NAMALWA (cell line): Measurements from ENCODE around the gene REPIN1.
A peak's percentile ranks its signal among the peaks of the same experiment; 100 is the strongest.
"Not testable (repeated sequence)": the region's sequence is repeated elsewhere in the genome, so short reads cannot be mapped to it uniquely, and the experiment has no call there.

Experiments
- DNase-seq: peaks from one replicate; pipeline ENCODE4 v3.0.0-alpha.2; 2015; ENCODE audit warnings: low spot score

REPIN1 gene

DNA sequence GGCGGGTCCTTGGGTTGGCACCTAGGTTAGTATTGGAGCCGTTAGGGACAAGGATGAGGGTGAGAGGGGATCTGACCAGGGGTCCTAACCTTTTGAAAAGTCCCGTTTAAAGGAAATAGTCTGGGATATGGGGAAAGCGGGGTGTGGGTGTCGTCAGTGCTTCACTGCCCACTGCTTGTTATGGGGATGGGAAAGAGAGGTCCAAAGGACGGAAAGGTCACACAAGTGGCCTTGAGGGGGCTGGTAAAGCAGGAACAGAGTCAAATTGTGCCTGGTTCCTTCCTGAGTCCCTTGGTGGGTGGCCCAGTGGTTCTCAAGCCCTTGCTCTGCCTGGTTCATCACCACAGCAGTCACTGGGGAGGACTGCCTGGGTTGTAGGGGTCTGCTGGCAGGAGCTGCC lies 7.9 kb downstream of the REPIN1 start:
- no peak for DNase-seq

DNA sequence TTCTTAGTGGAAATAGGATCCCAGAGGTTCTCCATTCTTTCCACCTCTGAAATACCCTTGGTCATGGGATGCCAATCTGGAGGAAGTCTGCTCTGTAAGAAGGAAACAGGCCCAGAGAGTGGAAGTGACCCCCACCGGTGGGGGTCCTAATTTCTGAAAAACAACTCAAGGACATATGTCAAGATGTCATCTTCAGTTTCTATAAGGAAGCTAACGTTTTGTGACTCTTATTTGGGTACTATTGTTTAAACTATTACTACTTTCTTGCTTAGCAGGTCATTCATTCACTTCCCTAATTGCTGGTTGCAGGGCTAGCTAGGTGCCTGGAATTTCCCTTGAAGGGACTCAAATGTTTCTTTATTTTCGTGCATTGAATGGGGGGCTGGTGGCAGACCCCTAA lies 8.6 kb downstream of the REPIN1 start:
- DNase-seq, result peak; percentile 62

DNA sequence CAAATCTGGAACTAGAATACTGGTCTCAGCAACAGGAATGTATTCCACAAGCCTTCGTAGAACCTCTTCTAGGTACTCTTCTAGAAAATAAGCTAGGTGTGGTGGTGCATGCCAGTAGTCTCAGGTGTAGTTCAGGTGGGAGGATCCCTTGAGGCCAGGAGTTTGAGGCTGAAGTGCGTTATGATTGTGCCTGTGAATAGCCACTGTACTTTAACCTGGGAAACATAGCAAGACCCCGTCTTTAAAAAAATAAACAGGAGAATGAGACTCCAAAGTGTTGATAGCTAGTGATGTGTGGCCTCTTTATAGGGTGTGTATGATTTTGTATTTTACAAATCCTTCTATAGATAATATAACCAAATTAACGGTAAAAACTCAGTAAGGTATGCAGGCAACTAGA lies 9.0 kb downstream of the REPIN1 start:
- no peak for DNase-seq

DNA sequence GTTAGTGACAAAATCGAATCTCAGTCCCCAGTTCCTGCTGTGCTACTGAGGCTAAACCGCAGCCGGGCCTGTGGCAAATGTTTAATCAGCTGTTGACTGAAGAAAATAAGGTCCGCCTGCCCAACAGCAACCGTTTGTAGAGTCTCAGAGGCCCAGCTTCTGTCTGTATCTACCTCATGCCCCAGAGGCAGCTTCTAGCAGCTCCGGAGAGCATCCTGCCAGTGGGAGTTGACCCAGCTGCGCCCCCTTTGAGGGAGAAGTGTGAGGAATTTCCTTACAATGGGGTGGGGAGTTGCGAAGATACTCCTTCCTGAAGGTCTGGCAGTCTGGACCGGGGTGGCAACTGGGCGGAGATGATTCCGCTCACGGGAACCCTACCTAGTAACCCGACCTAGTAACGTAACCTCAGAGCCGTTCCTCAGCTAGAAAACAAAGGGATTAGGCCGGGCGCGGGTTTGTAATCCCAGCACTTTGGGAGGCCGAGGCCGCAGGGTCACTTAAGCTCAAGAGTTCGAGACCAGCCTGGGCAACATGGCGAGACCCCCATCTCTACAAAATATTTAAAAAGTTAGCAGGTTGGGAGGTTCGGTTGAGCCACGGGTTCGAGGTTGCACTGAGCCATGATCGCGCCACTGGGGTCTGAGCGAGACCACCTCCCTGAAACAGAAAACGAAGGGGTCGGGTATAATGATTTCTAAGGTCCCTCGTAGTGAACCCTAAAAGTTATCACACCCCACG lies 9.7 kb downstream of the REPIN1 start:
- peak; percentile 89 for DNase-seq

DNA sequence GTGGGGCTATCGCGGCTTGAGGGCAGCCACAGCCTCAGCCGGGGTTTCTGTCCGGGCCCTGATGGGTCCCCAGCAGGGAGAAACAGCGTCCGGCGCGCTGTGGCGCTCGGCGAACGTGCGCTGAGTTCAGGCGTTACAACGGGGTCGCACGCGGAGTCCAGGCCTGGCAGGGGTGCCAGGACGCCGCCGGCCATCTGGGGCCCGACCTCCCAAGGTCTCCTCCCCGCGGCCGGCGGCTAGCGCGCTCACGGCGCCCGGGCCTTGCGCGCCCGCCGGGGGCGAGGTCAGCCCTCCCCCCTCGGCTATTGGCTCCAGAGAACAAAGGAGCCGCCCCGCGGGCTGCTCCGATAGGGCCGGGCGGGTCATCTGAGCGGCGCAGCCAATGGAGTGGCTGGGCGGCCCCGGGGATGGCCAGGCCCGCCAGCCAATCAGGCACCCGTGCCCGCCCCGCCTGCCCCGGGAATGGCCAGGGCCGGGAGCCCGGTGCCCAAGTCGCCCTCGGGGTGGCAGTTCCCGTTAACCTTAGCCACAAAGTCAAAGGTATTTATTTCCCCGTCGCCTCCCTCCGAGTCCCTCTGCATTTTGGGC lies 10.3 kb downstream of the REPIN1 start, which contains the start of gene ZNF775:
Gene ZNF775 (plus strand): TSS at position 478 of the 588 bp plus-strand sequence. CDS start 9,141 bp downstream, outside the sequence.
- peak; percentile 97 for DNase-seq

DNA sequence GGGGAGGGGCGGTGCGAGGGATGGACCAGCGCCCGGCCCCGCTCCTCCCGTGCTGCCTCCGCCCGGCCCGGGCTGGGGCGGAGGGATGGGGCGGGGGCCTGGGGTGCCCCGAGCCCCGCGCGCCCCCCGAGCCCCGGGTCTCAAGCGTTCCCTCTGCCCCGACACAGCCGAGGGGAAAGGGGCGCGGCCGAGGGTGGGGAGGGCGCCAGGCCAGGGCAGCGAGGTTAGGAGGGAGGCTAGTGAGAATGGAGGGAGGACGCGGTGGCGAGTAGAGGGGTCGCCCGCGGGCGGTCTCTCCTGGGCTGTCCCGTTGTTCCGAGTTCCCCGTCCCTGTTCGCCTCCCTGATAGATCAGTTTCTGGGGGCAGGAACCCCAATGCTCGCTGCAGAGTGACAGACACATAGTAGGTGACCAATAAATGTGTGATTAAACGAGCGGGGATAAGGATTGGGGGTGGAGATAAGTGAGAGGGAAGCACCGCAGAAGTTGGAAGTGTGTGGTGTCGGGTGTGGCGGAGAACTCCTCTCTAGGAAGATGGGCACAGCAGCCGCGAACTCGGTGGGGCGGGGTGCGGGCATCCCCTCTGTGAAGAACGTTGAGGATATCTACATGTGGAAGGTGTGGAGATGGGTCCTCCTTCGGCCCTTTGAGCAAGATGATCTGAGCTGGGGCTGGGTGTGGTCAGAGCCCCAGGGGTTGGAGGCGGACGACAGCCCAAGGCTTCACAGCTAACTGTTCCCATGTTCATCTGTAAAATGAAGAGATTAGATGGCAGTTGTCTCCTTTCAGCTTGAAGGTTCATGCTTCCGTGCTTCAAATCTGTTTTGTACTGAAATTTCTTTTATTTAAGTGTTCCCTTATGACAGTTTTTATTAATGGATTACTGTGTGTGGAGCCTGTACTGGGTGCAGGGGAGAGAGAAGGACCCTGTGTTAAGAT lies 11.1 kb downstream of the REPIN1 start:
- DNase-seq, result peak; percentile 58

DNA sequence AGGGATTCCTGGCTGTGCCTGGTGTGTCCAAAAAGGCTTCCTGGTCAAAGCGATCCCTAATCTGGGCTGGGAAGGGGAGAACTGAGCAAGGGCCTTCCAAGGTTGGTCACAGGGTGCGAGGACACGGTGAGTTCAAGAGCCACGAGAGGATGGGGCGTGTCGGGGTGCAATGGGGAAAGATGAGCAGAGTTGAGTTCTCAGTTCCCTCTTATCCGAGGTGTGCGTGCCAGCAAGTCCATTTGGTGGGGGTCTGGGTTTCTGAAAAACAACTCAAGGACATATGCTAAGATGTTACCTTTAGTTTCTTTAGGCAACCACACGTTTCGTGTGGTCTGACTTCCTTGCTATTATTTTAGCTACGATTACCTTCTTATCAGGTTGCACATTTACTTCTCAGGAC lies 11.8 kb downstream of the REPIN1 start:
- DNase-seq, result no peak

DNA sequence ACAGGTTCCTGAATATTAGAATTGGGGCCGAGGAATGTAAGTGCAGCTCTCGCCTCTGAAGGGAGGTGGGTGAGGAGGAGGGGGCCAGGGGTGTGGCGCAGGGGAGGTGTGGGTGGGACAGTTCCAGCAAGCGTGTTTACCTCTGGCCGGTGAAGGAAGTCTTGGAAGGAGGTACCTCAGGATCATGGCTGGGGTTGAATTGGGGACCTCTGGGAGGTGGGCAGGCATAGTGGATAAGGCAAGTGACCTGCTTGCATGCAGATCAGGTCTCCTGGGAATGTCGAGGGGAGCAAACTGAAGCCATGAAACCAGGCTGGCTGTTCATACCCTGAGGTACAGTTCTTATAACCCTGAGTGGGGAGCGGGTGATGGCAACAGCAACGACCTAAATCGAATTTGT lies 12.5 kb downstream of the REPIN1 start:
- no peak for DNase-seq

DNA sequence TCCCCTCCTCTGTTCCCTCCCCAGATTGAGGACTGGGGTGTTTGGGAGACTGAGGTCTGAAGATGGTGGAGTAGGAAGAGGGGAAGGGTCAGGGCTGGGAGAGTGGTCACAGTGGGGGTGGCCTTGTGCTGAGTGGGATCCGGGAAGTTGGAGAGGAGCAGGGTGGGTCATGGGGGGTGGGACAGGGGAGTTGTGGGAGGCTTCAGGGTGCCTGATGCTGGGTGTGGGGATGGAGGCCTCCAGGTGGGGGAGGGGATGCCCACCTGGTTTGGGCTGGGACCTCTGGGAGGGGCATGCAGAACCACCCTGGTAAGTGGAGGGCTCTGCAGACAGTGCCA lies 13.1 kb downstream of the REPIN1 start:
- DNase-seq, result no peak

DNA sequence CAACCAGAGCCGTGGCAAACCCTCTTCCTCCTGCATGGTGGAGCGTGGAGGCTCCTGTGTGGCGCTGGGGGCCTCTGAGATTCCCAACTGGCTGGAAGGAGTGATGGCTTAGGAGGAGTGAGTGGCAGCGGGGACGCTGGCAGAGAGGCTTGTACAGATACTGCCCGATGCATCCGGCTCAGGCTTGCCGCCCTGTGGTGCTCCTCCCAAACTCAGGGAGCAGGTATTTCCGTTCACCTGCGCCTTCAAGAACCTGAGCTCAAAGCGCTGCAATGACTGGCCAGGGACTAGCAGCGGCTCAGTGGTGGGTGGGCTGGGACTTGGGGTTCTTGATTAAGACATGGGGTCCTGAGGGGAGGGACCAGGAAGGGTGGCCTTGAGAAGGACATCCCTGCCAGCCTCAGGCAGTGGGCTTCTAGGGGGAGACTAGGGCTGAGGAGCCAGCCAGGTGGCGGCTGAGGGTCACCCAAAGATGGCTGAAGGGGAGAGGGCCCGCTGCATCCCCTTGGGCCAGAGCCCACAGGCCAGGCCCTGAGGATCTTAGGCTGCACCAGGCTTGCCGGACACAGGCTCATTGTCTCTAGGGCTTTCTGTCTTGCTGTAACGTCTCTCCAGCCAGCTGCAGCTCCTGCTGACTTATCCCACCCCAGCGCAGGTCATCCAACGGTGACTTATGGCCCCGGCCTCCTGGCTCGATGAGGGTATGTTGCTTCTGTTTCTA lies 13.7 kb downstream of the REPIN1 start:
- no peak for DNase-seq

DNA sequence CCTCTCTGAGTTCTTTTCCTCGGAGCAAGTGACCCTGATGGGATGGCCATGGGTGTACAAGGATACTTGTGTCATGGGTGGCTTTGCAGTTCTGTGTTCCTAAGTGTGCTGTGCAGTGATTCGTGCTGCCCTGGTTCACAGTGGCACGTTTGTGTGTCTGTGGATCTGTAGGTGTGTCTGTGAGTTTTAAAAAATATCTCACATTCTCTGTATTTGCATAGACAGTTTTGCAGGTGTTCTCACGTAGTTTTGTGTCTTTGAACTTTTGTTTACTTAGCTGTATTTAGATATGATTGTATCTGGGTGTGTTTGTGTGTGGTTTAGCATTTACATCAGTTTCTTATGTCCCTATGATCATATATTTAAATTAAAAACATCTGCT lies 14.2 kb downstream of the REPIN1 start:
- peak; percentile 63 for DNase-seq

DNA sequence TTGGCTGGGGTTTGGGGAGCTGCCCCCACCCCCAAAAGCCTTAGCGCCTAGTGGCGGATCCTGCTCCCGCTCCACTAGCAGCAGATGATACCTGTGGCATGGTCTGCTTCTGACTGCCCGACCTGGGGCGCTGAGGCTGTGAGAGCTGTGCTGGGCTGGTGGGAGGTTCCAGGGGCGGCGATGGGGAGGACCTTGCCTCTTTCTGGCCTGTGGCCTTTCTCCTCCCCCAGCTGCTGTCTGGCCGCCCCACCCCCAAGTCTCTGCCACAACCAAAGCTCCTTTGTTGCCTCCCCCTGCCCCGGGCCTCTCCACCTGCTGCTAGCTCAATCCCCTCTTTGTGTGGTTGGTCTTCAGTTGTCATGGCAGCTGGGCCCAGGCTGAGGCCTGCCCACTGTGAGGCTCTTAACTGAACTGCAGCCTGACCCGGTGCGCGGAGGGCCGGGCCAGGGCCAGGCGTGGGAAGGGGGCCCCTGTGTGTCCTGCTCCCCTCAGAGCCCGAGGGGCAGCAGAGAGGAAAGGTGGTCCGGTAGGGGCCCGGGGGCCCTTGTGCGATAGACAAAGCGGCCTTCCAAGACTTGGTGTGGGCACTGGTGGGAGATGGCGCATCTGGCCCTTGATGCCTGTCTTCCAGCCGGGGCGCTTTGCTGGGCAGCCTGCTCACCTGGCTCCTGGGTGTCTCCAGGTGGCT lies 15.2 kb downstream of the REPIN1 start:
- DNase-seq, result peak; percentile 69

DNA sequence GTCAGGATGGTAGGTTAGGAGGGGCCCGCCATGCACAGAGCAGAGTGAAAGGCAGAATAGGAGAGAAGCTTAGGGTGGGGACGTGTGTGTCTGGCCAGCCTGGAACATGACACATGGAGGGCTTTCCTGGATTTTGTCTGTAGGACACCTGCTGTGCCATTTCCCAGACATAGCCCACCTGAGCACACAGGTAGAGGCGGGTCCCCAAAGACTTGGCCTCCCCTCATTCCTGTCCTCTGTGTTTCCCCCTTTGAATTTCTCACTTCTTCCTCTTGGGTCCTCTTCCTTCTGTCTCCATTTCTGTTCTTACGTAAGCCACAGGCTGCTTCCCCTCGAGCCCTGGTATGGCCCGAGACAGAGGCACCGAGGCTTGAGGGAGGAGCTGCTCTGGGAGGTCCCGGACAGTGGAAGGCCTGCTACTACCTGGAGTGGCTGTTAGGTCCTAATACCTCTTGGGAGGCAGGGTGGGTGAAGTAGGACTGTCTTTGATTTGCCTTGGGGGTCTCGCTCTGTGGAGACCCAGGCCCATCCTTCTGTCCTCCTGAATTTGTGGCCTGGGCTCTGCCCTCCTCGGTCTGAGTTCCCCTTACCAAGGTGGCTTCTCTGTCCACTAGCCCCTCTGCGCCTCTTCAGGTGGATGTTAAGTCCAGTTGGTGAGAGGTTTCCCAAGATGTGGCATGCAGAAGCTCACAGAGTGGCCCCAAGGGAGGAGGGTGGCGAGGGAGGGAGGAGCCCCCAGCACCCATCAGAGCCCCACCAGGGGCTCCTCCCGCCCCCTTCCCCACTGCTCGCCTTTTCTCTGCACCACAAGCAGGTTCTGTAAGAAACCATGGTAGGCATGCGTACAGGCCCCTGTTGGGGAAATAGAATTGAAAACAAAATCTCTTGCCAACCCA lies 16.0 kb downstream of the REPIN1 start:
- no peak for DNase-seq

DNA sequence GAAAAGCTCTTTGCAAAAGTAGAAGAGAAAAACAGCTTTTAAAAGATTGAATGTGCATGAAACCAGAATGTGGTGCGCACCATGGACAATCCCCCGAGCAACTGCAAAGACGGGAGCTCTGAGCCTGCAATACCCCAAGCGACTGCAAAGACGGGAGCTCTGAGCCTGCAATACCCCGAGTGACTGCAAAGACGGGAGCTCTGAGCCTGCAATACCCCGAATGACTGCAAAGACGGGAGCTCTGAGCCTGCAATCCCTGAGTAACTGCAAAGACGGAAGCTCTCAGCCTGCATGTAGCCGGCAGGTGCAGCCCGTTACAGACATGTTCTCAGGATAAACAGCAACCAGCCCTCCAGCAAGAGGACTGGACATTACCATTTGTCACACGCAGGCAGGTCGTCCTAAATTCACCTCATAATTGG lies 16.7 kb downstream of the REPIN1 start:
- DNase-seq, result no peak

DNA sequence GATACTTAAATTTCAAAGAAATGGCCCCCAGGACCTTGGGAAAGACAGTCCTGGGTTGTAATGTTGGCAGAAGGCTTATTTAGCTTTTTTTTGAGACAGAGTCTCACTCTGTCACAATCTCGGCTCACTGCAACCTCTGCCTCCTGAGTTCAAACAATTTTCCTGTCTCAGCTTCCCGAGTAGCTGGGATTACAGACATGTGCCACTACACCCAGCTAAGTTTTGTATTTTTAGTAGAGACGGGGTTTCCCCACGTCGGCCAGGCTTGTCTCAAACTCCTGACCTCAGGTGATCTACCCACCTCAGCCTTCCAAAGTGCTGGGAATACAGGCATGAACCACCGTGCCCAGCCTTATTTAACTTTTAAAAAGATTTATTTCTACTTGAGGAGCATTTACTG lies 17.3 kb downstream of the REPIN1 start:
- not testable (repeated sequence) for DNase-seq

DNA sequence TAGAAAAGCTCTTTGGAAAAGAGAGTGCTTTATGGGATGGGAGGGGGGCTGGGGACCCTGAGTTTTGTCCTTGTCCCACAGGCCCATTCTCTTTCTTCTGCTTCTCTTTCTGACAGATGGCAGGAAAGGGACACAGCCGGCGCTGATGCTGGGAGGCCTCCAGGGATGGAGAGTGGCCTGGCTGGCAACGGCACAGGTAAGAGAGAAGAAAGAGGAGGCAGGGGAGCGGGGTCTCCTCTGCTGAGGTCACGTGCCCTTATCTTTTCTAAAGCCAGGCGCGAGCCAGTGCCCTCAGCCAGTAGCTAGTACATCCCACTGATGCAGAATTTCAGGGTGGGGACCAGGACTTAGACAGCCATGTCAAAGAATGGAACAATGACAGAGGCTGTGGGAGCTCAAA lies 19.7 kb downstream of the REPIN1 start:
- DNase-seq, result no peak

DNA sequence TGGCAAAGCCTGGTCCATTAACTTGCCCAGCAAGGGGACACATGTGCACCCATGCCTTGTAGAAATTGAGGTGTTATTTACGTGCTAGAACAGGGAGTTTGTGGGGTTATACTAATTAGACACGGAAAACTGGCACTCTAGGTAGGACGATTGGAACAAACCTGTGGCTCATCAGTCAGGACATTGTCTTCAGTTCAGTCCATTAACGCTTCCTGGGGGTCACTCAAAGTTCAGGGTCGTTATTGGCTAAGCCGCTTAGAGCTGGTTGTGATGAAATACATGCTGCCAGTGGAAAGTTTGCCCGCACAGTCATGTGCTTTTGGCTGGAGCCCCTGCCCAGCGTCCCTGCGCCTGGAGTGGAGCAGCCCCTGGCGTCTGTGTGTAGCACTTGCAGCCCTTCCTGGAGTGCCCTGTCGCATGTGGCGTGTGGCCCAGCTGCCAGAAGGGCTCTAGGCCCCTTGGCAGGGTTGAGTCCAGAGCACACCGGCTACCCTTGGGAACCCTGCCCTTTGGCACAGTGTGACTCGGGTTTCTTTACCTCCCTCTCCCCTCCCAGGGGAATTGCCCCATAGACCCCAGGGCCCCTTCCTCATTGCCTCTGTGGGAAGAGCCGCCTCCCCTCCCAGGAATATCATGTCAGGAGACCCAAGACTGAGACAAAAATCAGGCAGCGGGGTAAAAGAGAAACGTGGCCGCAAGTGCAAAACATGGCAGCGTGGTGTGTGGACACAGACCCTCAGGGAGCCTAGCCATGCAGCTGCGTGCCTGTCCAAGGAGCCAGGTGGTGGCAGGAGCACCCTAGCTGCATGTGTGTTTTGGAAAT lies 20.3 kb downstream of the REPIN1 start:
- no peak for DNase-seq

DNA sequence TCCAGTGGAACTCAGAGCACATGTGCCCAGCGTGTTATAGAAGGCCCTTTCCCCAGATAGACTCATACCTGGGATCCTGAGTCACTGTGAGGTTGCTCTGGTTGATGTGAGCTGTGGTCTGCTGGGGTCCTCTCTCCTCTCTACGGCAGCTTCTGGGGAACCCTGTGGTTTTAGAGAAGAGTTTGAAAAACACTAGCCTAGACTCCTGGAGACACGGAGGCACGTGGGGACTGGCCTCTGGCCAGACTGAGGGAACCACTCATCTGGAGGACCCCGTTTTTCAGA lies 20.9 kb downstream of the REPIN1 start:
- DNase-seq, result no peak

DNA sequence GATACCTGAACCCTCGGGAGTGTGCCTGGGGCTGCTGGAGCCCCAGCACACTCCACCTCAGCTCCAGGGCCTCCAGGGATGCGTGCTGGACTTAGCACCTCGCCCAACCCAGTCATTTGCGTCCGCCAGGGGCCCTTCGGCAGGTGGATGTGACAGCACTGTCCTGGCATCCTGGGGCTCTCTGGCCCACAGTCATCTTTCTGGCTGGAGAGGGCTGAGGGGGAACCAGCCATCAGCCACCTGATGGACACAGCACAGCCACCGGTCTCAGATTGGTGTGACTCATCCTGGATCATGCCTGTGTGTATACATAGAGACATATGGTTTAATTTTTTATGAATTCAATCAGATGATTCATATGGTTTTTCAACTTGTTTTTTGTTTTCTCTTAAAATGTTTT lies 21.6 kb downstream of the REPIN1 start:
- DNase-seq, result no peak

DNA sequence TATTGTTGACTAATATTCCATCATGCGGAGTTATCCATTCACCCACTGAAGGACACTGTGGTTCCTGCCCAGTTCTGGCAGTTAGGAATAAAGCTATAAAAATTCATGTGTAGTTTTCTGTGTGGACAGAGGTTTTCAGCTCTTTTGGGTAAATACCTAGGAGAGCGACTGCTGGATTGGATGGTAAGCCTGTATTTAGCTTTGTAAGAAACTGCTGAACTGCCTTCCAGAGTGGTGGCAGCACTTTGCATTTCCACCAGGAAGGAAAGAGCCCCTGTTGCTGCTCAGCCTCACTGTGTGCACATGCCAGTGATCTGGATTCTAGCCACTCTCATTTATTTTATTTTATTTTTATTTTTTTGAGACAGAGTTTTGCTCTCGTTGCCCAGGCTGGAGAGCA lies 24.7 kb downstream of the REPIN1 start:
- DNase-seq, result no peak
